HG02623 (cell line): ENCODE results near the gene LYPD3.
"Not testable (repeated sequence)": the region's sequence is repeated elsewhere in the genome, so short reads cannot be mapped to it uniquely, and the experiment has no call there.

Experiments used
- ATAC-seq: cut with Tn5 transposase; IDR thresholded peaks from one replicate; pipeline ENCODE4 v1.9.1; 2021; ENCODE audit warnings: moderate library complexity; ENCODE audit not compliant: unreplicated experiment

Gene LYPD3

DNA sequence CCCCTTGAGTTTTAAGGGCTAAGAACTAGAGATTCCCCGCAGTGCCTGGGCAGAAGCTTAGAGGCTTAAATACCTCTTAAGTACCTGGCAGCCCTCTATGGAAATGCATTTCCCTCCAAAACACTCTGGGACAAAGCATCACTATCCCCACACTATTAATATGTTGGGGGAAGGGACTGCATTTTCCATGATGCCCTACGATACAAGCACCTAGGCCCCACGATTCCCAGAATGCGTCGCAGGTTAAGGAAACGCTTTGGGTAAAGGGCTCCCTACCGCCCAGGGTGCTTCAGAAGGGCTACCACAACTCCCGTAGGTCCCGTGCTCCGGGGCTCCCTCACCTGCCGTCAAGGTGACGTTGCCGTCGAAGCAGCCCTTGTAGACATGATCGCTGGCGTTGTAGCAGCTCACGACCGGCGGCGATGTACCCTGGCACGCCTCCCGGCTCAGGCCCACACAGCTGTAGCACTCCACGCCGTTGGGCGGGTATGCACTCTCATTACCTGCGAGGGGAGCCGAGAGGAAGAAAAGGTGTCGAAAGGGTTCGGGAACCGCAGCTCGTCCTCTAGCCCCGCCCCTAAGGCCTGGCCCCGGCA is 2.5 kb downstream of the LYPD3 start:
- ATAC-seq: no peak

GRCh38 chr19:43462383-43462782 is 3.0 kb downstream of the LYPD3 start:
- no peak for ATAC-seq

GRCh38 chr19:43461303-43461702 is 4.1 kb downstream of the LYPD3 start:
- no peak for ATAC-seq

DNA sequence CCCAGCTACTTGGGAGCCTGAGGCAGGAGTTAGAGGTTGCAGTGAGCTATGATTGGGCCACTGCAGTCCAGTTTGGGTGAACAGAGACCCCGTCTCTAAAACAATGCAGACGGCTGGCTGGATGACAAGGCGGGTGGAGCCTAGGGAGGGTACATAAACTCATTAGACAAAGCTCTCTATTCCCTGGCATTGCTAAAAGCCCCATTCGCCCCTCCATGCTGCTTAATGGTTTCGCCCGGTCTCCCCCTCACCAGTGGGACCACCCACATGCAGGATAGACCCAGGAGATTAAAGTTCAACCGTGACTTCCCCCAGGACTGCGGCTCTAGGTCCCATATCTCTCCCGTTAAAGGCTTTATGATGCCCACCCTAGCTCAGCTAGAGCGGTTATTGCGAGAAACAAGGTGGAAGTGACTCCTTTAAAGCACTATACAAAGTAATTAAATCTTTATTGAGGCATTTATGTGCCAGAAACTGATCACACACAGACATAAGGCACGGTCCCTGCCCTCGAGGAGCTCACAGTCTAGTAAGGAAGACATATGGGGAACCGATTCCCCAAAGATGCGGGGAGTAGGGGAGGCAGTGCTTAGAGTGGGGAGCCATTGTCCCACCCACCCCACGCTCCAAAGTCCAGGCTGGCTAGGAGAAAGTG is 4.9 kb downstream of the LYPD3 start:
- no peak for ATAC-seq

DNA sequence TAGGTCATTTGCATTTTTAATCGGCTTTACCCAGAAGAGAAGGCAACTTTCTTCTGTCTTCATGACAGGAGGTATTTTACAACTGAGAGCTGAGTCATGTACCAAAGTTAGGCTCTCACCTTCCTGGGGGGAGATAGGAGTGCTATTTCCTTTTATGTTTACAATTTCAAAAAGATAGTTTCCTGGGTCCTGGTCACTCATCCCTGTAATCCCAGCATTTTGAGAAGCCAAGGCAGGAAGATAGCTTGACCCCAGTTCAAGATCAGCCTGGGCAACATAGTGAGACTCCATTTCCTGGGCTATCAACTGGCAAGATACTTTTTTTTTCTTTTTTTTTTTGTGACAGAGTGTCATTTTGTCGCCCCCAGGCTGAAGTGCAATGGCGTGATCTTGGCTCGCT is 7.6 kb downstream of the LYPD3 start:
- ATAC-seq: no peak

GRCh38 chr19:43455321-43456113 is 9.9 kb downstream of the LYPD3 start:
- ATAC-seq: no peak

DNA sequence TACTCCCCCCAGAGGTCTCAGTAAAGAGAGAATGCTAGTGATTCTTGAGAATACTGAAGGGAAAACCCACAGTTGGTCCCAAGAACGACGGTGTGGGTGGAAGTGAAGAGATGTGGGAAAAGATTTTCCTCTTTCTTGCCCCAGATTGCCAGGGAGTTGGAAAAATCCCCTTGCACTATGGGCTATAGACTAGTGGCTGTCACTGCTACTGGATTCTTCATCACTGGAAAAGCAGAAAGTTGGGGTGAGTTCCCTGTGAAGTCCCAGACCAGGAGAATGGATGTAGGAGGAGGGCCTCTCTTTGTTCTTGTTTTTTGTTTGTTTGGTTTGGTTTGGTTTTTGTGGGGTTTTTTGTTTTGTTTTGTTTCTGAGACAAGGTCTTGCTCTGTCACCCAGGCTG is 11.4 kb downstream of the LYPD3 start:
- ATAC-seq: no peak

- ATAC-seq: no peak
These were observed 12.8 kb downstream of the LYPD3 start for GRCh38 chr19:43452582-43452981.

DNA sequence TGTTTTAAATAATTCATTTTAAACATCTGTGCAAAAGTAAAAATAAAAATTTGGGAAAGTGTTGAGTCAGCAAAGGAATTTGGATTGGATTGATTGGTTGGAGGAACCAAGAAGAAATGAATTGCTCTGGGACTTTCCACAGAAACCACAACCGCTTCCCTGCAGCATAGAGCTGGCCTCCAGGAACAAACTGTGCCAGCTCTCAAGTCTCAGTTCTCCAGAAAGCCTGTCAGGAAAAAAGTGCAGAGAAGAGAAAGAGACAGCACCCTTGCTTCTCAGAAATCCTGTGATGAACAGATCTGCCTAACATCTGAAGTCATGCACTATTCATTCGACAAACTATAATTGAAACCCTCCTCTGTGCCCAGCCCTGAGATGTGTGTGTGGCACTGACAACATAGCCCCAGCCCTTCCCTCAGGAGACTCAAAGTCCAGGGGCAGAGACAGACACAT is 14.8 kb downstream of the LYPD3 start:
- ATAC-seq: no peak

DNA sequence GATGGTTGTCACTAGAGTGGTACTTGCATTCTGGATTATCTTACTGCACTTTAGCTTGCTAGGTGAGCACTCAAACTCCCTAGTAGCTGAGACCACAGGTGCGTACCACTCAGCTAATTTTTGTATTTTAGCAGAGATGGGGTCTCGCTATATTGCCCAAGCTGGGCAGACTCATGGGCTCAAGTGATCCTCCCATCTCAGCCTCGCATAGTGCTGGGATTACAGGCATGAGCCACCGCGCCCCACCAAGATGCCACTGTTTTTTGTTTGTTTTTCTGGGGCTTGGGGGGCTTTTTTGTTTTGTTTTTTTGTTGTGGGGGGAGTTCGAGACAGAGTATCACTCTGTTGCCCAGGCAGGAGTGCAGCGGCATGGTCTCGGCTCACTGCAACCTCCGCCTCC is 17.8 kb downstream of the LYPD3 start:
- ATAC-seq: no peak

- no peak for ATAC-seq
These were observed 18.5 kb downstream of the LYPD3 start for GRCh38 chr19:43446746-43447489.

DNA sequence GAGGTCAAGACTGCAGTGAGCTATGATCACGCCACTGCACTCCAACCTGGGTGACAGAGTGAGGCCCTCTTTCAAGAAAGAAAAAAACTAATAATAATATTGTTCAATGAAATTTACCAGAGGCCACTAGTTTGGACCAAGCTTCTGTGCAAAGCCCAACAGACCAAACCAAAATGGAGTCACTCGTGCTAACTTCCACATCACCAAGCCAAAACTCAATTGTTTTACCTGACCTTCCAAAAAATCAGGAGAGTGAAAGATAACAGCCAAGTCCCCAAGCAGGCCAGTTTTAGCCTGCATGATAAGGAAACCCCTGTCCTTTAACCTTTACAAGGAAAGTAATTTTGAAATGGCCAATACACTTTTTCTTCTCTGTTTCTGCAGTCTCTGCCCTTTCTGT is 20.0 kb downstream of the LYPD3 start:
- ATAC-seq: no peak

DNA sequence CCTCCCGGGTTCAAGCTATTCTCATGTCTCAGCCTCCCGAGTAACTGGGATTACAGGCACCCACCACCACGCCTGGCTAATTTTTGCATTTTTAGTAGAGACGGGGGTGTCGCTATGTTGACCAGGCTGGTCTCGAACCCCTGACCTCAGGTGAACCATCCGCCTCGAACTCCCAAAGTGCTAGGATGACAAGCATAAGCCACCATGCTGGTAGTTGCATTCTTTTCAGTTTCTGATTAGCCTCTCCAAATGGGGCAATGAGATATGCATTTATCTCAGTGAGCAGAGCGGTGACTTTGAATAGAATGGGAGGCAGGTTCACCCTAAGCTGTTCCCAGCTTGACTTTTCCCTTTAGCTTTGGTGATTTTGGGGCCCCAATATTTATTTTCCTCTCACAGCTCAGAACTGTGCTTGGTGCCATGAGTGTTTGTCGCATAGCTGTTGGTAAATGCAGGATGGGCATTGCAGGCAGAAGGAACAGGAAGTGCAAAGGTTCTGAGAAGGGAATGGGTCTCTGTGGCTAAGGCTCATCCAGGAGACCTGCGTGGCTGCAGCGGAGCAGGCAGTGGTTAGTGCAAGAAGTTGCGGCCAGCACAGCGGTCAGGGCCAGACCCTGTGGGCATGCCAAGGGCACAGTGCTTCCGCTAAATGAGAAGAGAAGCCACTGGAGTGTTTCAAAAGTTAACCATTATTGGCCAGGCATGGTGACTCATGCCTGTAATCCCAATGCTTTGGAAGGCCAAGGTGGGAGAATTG is 20.7 kb downstream of the LYPD3 start:
- no peak for ATAC-seq

DNA sequence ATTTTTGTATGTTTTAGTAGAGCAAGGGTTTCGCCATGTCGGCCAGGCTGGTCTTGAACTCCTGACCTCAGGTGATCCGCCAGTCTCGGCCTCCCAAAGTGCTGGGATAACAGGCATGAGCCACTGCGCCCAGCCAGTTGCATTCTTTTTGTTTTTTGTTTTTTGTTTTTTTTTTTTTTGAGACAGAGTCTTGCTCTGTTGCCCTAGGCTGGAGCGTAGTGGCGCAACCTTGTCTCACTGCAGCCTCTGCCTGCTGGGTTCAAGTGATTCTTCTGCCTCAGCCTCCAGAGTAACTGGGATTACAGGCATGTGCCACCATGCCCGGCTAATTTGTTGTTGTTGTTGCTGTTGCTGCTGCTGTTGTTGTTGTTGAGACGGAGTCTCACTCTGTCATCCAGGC is 21.3 kb downstream of the LYPD3 start:
- ATAC-seq: not testable (repeated sequence)

- no peak for ATAC-seq
These were observed 23.7 kb downstream of the LYPD3 start for GRCh38 chr19:43441716-43442115.

DNA sequence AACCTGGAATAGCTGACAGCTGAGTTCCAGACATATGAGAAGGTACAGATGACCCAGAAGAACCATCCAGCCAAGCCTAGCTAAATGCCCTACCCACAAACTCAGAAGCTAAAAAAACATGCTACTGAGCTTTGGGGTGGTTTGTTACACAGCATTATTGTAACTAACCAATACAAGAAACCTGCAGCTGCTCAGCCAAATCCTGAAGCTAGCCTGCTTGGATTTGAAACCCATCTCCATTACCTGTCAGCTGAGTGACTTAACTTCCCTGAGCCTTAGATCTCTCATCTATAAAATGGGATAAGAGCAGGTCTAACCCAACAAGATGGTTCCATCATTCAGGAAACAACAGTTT is 25.7 kb downstream of the LYPD3 start:
- no peak for ATAC-seq

DNA sequence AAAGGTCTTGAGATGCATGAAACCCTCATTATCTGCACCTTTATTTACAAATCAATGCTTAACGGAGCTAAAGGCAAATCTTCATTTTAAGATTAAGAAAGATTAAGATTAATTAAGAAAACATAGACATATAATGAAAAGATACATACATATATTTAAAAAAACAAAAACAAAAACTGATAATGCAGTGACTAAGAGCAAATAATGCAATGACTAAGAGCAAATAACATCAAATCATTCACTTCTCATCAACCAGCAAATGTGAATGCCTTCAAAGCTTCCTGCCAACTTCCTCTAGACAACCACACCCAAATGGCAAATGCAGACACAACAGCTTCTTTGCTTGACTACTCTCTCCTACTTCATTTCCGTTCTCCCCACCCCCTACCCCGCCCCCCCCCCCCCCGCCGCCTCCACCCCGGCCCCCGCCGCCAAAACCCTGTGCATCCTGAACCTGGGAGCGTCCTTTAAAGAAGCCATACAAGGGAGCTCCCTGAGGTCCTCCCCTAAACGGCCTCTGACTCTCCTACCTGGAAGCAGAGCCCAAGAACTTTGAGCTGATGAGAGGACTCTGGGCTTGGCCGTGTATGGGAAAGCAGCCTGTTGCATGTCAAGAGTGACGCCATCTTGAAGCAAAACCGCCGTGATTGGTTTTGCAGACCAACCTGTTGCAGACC is 26.2 kb downstream of the LYPD3 start:
- ATAC-seq: no peak

DNA sequence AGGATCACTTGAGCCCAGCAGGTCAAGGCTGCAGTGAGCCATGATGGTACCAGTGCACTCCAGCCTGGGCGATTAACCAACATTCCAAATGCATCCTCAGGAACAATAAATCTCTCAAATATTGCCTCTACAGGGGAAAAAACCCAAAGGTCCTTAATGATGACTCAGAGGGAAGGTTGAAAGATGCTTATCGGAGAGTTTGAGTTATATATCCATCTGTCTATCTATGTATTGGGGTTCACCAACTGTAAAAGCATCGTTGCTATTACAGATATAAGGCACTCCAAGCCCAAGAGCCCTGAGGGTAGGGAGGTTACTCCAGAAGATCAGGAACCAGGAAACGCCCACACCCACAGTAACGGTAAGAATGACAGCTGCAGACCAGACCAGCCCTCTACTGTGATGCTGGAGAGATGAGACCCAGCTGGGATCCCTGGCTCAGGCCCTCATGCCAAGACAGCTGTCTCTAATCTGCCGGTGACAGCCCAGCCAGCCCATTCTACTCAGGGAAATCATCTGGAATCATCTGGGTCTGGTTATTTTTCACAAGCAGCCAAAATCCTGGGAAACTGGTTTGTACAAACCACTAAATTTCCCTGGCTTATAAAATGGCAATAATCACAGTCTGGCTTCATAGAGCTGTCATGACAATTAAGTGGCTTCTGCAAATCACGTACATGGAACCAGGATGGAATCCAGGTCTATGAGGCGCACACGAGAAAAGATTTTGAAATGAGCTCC is 26.9 kb downstream of the LYPD3 start:
- no peak for ATAC-seq

GRCh38 chr19:43437712-43438111 is 27.7 kb downstream of the LYPD3 start:
- ATAC-seq: no peak

- not testable (repeated sequence) for ATAC-seq
These were observed 28.1 kb downstream of the LYPD3 start for GRCh38 chr19:43437284-43437683.
